Umbilical cord (tissue), 2 donors: ENCODE results near the gene PLEKHN1. TPM values are rescaled to one million over a fixed set of nuclear protein-coding genes. Genes with fewer than 3 reads are reported as not detected.

ENCODE experiments used
- DNase-seq: peaks from one replicate; pipeline ENCODE4 v3.0.0-alpha.2; 2015; ENCODE audit warnings: low spot score
- total RNA-seq: library from RNA; depleted of rRNA; stranded (reverse); fragments of >200 nt; gene quantifications from one replicate; pipeline ENCODE4 v1.2.3, GENCODE V29; 2014; ENCODE audit warnings: low replicate concordance; ENCODE audit not compliant: insufficient read depth

PLEKHN1 gene
- total RNA-seq, 1 donor from 2014 or later, result 1.2 TPM

DNA sequence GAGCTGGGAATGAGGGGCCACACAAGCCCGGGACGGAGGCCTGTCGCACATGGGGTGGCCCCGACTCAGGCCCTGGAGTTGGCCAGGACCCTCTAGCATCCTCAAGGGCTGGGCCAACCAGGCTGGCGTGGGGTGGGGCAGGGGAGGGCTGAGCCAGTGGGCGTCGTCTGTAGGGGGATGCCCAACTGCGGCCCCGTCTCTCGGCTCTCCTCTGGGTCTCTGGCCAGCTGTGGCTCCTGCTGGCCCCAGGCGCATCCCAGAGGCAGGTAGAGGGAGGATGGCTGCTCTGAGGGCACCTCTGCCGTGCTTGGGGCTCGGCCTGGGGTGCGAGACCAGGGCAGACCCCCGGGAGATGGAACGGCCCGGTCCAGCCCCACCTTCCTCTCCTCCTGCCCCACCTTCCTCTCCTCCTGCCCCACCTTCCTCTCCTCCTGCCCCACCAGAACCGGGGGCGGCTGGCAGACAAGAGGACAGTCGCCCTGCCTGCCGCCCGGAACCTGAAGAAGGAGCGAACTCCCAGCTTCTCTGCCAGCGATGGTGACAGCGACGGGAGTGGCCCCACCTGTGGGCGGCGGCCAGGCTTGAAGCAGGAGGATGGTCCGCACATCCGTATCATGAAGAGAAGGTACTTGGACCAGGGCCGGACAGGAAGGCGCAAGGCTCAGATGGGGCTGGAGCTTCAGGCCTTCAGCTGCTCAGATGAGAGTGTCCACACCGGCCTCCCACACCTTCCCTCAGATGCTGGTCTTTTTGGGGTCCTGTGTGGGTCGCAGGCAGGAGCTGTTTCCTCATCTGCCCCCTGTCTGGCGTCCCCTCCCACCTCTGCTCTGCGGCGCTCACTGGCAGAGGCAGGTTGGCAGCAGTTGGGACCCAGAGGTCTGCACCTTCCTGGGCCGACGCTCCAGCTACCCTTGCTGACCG is 36.3 kb upstream of the PLEKHN1 start:
- DNase-seq, result no peak

DNA sequence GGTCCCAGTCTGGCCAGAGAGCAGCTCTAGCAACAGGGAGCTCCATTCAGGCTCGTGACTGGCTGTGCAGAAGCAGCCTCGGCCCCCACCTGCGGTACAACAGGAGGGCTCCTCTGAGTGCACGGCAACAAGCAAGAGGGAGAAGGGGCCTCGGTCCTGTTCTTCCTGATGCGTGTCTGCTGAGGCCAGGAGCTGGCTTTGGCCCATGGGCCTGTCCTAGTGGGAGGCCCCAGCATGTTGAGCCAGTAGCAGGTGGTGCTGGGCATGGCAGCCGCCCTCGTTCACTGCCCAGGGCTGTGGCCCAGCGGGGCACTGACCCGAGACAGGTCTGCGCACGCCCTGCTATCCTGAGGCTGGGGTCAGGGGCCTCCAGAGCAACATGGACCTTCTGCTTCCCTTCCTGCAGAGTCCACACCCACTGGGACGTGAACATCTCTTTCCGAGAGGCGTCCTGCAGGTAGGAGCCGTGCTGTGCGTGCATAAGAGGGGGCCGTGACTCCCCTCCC is 35.6 kb upstream of the PLEKHN1 start:
- no peak for DNase-seq

DNA sequence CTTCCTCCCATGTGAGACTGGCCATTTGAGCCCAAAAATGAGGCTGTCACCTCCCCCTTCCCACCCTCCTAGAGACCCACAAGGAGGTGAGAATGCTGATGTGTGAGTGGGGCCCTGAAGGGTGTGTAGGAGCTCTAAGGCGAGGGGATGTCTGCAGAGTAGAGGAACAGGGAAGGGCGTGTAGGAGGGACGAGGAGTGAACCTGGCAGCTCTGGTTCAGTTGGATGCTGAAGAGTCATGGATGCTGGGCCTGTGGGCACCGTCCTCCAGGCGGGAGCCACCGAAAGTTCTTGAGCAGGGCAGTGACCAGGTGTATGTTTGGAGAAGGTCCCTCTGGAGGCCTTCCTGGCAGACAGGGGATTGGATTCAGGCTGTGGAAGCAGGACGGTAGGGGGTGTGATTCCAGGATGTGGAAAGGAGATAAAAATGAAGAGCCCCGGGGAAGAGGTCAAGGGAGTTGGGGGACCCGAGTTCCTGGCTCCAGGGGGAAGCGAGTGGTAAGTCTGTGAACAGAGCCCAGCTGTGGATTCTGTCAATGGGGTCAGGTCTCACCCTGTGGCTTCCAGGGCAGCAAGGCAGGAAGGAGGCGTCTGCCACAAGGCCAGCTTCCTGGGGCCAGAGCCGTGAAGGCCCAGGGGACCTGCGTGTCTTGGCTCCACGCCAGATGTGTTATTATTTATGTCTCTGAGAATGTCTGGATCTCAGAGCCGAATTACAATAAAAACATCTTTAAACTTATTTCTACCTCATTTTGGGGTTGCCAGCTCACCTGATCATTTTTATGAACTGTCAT is 34.7 kb upstream of the PLEKHN1 start:
- DNase-seq, result no peak

DNA sequence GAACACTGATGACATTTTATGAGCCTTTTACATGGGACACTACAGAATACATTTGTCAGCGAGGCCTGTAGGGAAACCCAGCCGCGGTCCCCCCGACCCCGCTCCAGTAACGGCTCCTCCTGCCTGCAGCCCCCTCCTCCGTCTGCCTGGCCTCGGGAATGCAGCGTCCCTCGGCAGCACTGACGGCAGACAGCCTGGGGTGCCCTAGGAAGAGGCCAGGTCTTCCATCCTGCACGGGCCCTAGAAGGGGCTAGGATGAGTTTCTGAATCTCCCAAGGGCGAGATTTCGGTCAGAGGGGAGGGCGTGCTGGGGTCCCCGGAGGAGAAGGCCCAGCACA is 34.1 kb upstream of the PLEKHN1 start:
- DNase-seq, result no peak

DNA sequence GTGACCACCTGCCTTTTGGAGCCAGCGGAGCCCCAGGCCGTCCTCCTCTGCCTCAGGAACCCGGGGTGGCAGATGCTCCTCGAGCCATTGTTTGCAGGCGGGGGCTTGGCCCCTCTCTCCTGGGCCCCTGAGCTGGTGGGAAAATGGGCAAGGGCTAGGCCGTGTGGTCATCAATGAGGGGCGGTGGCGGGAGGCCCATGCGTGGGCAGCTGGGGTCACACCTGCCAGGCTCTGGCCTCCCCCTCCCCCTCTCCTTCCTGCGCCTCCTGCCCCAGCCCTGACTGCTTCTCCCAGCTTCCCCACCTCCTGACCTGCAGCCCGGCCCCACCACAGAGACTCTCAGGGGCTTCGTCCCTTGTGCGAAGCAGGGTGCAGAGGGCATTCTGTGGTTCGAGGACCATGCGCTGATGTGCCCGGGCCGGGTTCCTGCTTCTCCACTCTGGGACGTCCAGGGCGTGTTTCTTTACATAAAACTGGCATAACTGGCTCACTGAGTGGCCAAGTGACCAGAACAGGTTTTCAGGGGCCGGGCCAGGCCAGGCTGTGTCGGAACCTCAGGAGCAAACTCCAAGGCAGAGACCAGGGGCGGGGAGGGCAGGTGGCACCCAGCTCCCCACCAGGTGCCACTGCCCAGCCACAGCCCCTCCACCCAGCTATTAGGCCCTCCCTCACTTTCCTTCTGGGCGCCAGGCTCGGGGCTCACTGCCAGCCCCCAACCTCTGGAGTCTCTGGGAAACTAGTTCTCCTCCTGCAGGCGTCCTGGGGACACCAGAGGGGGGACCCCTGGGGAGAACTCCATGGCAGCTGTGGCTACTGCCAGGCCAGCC is 33.3 kb upstream of the PLEKHN1 start:
- no peak for DNase-seq

DNA sequence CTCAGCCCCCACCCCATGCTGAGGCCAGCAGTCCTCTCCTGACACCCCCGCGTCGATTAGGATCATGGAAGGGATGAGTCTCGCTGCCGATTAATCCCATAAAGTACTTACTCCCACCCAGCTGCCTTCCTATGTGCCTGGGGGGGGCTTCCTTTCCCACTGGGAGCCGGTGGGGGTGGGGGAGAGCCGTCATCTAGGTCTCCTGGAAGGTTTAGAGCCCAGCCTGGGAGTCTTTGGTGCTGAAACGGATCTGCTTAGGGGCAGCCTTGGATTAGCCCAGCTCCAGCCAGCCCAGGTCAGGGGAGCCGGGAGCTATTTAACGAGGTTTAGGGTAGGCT is 32.7 kb upstream of the PLEKHN1 start:
- DNase-seq, result no peak

DNA sequence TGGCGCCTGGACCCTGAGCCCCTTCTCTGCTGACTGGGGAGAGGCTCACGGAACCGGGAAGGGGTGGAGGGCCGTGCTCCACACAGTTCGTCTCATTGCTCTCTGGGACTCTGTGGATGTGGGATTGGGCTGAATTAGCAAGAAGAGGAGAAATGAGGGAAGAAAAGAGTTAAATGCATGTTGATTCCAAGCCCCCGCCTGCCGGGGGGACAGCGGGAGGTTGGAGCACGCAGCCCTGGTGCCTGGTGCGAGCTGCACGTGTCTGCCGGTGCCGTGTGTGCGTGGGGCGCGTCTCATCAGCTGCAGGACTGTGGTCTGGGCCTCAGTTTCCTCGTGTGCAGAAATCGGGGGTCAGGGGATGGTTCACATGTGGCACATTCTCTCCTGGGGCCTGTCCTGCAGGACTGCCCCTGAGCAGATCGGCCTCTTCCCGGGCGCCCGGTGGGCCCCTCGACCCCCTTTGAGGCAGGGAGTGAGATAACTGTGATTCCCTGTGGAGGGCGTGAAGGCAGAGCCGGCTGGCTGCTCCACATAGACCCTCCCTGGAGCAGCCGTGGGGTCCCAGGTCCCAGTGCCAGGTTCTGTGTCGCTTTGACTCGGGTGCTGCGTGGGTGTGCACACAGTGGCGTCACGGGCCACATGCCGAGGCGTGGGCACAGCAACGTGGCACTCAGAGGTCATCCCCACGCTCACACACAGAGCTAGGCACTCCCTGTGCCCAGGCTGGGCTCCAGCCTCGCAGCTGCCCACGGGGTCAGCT is 31.1 kb upstream of the PLEKHN1 start:
- DNase-seq, result no peak

DNA sequence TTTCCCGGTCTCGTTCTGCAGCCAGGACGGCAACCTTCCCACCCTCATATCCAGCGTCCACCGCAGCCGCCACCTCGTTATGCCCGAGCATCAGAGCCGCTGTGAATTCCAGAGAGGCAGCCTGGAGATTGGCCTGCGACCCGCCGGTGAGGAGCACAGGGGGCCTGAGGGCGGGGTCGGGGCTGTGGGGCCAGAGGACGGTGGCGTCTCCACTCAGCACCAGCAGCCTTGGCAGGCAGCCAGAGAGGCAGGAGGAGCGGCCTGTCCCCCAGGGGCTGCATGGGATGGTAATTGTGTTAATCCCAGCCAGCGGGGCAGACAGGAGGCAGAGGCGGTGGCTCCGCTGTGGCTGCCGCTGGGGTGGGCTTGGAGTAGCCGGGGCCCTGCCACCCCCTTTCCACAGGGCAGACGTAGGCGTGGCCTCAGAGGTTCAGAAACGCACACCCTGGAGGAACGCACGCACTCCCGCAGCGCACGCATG is 30.5 kb upstream of the PLEKHN1 start:
- peak; percentile 59 for DNase-seq

DNA sequence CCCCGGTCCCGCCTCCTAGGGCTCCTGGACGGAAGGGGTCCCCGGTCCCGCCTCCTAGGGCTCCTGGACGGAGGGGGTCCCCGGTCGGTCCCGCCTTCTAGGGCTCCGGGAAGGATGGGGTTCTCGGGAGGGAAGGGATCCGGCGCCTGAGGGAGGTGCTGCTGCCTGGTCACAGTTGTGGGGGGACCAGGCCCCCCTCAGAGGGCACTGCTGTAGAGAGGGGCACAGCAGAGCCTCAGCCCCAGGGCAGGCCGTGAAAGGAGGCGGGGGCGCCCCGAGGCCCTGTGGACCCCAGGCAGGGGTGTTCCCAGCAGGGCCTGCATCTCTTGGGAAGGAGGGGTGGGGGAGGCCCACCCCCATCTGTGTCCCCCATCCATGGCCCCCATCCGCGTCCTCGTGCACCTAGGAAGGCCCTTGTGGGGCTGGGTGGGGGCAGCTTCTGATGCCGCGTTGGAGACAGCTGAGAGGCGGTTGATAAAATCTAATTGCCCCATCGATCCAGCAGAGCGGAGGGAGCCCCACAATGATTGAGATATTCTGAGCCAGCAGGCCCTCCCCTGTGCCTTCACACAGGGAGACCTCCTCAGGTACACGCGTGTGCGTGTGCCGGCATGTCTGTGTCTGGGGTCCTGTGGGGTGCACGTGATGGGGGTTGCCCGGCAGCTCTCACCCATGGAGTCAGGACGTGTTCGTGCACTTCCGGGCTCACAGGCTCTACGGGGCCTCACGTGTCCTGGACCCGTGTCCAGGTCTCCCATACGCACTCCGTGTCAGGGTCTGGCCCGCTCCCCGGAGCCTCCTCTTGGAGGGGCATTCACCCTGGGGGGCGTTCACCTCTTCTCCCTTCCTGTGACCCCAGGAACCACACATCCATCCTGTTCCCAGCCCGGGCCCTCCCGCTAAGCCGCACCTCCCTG is 29.7 kb upstream of the PLEKHN1 start:
- no peak for DNase-seq

DNA sequence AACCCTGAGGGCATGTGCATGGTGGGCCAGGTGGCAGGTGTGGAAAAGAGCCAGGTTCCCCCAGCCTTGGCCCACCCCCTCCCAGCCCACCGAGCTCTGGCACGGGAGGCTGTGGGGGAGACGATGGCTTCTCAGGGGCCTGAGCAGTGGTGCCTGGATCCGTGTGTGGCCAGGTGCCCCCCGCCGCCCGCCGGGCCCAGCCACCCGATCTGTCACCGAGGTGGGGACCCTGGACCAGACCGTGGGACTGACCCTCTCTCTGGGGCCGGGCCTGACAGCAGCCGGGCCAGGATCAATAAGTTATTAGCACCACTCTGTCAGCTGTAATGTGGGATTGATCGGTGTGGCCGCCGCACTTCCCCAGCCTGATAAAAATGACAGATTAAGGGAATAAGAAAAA is 28.8 kb upstream of the PLEKHN1 start:
- no peak for DNase-seq

DNA sequence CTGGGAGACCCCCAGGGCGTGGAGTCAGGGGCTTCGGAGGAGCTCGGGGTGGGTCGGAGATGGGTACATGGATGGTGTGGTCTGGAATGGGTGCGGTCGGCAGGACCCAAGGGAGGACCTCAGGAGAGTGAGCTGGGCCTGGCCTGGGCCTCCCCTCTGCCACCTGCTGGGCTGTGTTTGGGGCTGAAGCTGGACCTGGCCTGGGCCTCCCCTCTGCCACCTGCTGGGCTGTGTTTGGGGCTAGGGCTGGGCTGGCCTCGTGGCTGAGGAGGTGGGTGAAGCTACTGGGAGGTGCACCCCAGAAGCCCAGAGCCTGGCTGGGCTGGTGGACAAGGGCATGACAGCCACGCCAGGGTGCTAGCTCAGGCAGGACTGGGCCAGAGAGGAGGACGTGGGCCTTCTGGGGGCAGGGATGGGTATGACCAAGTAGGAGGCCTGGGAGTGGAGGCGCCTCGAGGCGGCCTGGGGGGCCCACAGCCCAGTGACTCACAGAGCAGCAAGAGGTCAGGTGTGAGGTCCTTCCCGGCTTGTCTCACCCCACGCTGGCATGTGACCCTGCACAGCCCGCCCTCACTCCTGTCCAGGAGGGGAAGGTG is 28.1 kb upstream of the PLEKHN1 start:
- no peak for DNase-seq

DNA sequence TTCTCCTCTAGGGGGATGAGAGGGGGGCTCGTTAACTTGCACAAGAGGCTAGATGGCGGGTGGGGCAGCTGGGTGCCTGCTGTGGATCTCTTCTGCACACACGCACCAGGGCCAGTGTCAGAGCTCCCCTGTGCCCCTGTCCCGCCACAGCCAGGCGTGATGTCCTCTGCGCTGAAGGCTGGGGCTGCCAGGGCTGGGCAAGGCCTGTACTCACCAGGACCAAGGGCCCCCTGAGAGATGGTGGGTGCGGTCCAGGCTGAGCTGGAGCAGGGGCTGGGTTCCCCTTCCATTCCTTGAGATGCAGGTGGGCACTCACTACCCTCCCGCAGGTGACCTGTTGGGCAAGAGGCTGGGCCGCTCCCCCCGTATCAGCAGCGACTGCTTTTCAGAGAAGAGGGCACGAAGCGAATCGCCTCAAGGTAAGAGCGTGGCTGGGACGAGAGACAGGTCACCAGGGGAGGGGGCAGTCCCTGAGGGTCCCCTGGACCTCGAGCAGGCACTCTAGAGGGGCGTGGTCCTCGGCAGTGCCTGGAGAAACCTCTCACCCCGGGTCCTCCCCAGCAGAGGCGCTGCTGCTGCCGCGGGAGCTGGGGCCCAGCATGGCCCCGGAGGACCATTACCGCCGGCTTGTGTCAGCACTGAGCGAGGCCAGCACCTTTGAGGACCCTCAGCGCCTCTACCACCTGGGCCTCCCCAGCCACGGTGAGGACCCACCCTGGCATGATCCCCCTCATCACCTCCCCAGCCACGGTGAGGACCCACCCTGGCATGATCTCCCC is 27.4 kb upstream of the PLEKHN1 start:
- no peak for DNase-seq

DNA sequence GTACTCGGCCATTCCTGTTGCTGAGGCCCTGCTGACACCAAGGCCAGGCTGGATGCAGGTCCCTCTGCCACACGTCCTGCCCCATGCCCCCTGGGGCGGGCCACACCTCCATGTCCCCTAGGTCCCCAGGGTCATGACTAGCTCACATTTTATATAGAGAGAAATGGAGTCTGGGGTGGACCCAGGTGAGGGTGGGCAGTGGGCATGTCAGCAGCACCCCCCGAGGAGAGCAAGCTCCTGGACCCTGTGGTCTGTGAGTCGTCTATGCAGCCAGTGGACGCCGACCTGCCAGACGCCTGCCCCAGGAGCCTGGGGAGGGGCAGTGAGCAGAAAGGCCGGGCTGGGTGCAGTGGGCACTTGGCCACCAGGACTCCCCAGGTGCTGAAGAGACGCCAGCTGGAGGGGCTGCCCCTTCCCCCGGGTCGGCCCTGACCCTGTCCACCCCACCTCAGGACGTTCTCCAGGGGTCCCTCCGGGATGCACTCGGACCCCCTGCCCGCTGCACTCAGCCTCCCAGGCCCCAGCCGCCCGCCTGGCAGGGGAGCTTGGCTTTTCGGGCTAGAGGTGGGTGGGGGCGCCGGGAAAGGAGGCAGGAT is 26.7 kb upstream of the PLEKHN1 start:
- no peak for DNase-seq

DNA sequence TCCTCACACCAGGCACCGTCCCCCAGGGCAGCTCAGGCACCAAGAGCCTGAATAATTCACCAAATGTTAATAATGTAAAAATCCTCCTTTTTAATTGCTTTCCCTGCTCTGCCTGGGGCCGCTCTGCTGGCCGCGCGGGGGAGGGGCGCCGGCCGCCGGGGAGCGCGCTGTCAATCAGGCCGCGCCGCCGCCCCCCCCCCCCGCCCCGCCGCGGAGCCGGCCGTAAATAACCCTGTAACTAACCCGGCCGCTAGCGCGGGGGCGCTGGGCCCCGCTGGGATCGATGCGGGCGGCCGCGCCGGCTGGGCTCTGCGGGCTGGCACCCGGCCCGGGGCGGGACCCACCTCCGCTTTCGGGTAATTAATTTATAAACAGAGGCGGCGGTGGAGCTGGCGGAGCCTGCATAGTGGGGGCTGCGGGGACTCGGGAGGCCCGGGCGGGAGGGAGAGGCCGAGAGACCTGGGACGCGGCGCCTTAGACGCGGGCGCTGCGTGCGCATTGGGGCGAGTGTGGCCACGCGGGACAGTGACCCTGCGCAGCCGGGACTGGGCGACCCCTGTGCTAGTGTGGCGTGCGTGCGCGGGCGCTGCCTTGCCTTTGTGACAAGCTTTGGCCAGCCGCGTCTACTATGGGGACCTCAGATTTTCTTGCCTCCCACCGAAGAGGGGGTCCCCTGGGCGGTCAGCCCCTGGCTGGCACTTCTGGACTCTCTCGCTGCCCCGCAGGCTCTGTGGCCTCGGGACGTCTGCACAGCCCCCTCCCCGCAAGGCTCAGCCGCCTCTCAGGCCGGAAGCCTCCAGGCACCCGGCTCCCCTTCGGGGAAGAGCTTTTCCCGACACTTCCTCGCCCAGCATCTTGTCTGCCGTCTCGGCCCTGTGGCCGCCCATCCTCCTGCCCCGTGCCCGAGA is 25.9 kb upstream of the PLEKHN1 start:
- peak; percentile 72 for DNase-seq

DNA sequence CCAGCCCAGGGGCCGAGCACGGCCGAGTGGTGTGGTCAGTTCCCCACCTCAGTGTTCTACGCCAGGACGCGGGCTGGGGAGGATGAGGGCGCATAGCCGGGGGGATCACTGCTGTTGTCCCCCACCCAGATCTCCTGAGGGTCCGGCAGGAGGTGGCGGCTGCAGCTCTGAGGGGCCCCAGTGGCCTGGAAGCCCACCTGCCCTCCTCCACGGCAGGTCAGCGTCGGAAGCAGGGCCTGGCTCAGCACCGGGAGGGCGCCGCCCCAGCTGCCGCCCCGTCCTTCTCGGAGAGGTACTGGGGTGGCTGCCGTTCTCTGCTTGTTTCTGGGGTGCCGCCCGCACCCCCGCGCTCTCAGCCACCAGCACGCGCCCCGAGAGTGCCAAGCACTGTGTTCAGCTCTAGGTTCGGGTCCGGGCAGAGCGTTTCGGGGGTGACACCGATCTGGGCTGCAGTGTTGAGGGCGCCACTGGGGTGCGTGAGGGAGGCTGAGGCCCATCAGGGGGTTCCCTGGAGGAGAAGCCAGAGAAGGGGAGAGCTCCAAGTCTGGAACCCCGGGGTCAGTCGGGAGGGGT is 25.2 kb upstream of the PLEKHN1 start:
- DNase-seq, result no peak

DNA sequence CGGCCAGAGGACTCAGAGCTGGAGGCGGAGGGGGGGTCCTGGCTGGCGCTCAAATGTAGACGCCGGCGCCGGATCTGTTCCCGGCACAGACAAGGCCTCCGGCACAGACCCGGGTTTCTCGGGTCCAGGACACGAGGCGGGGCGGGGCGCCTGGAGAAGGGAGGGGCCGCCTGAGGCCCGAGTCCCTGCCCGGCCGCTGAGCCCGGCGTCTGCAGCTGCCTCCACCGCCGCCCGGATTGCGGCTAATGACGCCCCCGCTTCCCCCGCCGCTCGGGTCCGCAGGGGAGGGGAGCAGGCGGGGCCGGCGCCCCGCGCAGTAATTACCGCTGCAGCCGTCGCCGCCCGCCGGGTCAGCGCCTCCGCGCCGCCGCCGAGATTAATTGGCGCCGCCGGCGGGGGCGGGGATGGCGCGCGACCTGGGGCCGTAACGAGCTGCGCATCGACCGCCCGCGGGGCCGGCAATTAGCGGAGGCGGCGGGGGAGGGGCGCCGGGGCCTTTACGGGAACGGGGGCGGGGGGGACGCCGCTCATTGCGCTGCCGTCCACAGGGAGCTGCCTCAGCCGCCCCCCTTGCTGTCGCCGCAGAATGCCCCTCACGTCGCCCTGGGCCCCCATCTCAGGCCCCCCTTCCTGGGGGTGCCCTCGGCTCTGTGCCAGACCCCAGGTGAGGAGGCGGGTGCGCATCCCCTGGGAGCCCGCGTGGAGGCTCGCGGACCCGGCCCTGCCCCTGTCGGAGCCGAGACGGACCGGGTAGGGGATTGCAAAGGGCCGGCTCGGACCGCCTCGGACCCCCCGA is 24.5 kb upstream of the PLEKHN1 start:
- DNase-seq, result peak; percentile 88
